WTC11 (cell line): ENCODE data around the gene SPACDR. TPM values are rescaled to one million over a fixed set of nuclear protein-coding genes. Genes with fewer than 3 reads are reported as not detected.
A peak's percentile ranks its signal among the peaks of the same experiment; 100 is the strongest.

ENCODE experiments used
- ATAC-seq: fragments of 200-7000 bp; cut with Tn5 transposase; 2 replicates; pipeline ENCODE4 v1.10.0; 2021; ENCODE audit warnings: mild to moderate bottlenecking, moderate library complexity
- CTCF ChIA-PET: fragments of 300-600 bp; sonication (Branson Sonifier 250); formaldehyde crosslinking; loops from one replicate; lab custom pipeline; 2021; ENCODE audit warnings: antibody characterized with exemption; lab: Charles Lee
- POLR2A ChIA-PET: fragments of 350-600 bp; sonication (Branson Sonifier 250); formaldehyde crosslinking; loops from one replicate; lab custom pipeline; 2021; ENCODE audit warnings: antibody characterized with exemption; lab: Charles Lee
- DNase-seq: peaks from one replicate; pipeline ENCODE4 v3.0.0; 2021; ENCODE audit warnings: low spot score
- H3K27ac Mint-ChIP-seq: 2 replicates; pipeline ENCODE4 v1.8.0; 2021; ENCODE audit warnings: mixed read lengths
- H3K27me3 Mint-ChIP-seq: 2 replicates; pipeline ENCODE4 v1.8.0; 2021; ENCODE audit warnings: low read depth, mild to moderate bottlenecking, moderate library complexity, mixed read lengths
- H3K36me3 Mint-ChIP-seq: 2 replicates; pipeline ENCODE4 v1.8.0; 2021; ENCODE audit warnings: mixed read lengths
- H3K4me1 Mint-ChIP-seq: 2 replicates; pipeline ENCODE4 v1.8.0; 2022; ENCODE audit warnings: mixed read lengths
- H3K4me3 Mint-ChIP-seq: 2 replicates; pipeline ENCODE4 v1.8.0; 2021; ENCODE audit warnings: mild to moderate bottlenecking, moderate library complexity, mixed read lengths
- H3K9me3 Mint-ChIP-seq: 2 replicates; pipeline ENCODE4 v1.8.0; 2021; ENCODE audit warnings: mixed read lengths
- CREB1 ChIP-seq: sonication (generic); formaldehyde crosslinking; IDR thresholded peaks from 2 replicates; pipeline ENCODE4 v1.8.0; 2023; ENCODE audit warnings: mild to moderate bottlenecking, missing genetic modification reagents
- ETV6 ChIP-seq: sonication (generic); formaldehyde crosslinking; IDR thresholded peaks from 2 replicates; pipeline ENCODE4 v1.8.1; 2022; ENCODE audit warnings: mild to moderate bottlenecking, missing genetic modification reagents
- GRHL2 ChIP-seq: fragments of 250-450 bp; sonication (Bioruptor Pico); IDR thresholded peaks from 2 replicates; pipeline ENCODE4 v1.8.0; 2022; ENCODE audit warnings: mild to moderate bottlenecking, moderate library complexity; ENCODE audit not compliant: insufficient replicate concordance, severe bottlenecking
- JUN ChIP-seq: sonication (generic); formaldehyde crosslinking; IDR thresholded peaks from 2 replicates; pipeline ENCODE4 v1.8.0; 2023; ENCODE audit warnings: mild to moderate bottlenecking, missing genetic modification reagents
- NFE2L1 ChIP-seq: sonication (generic); formaldehyde crosslinking; IDR thresholded peaks from 2 replicates; pipeline ENCODE4 v1.8.1; 2023; ENCODE audit warnings: missing genetic modification reagents
- NFYB ChIP-seq: sonication (generic); formaldehyde crosslinking; conservative IDR thresholded peaks from 2 replicates; pipeline ENCODE4 v1.8.0; 2022; ENCODE audit warnings: low read depth, missing genetic modification reagents
- NR1H2 ChIP-seq: sonication (generic); formaldehyde crosslinking; IDR thresholded peaks from 2 replicates; pipeline ENCODE4 v1.9.0; 2021; ENCODE audit warnings: mild to moderate bottlenecking, moderate library complexity, missing genetic modification reagents
- OVOL2 ChIP-seq: fragments of 250-450 bp; sonication (Bioruptor Pico); IDR thresholded peaks from 2 replicates; pipeline ENCODE4 v1.9.0; 2021; ENCODE audit warnings: mild to moderate bottlenecking, borderline replicate concordance
- RORB ChIP-seq: fragments of 250-450 bp; sonication (Bioruptor Pico); IDR thresholded peaks from 2 replicates; pipeline ENCODE4 v1.9.0; 2021; ENCODE audit warnings: mild to moderate bottlenecking
- SMAD3 ChIP-seq: sonication (generic); formaldehyde crosslinking; IDR thresholded peaks from 2 replicates; pipeline ENCODE4 v1.8.0; 2022; ENCODE audit warnings: missing genetic modification reagents, mild to moderate bottlenecking, borderline replicate concordance
- TP53 ChIP-seq: sonication (generic); formaldehyde crosslinking; IDR thresholded peaks from 2 replicates; pipeline ENCODE4 v1.8.1; 2023; ENCODE audit warnings: mild to moderate bottlenecking, missing genetic modification reagents
- ZNF121 ChIP-seq: sonication (generic); formaldehyde crosslinking; IDR thresholded peaks from 2 replicates; pipeline ENCODE4 v1.8.0; 2023; ENCODE audit warnings: missing genetic modification reagents
- ZNF317 ChIP-seq: sonication (generic); formaldehyde crosslinking; IDR thresholded peaks from 2 replicates; pipeline ENCODE4 v1.8.1; 2023; ENCODE audit warnings: low read depth, mild to moderate bottlenecking, moderate library complexity, missing genetic modification reagents, borderline replicate concordance
- total RNA-seq: library from RNA; stranded (reverse); gene quantifications from 3 replicates; pipeline ENCODE4 v1.2.3, GENCODE V29; 2021
- TF ChIP-seq, protein P1 (sequence below): sonication (generic); formaldehyde crosslinking; IDR thresholded peaks from 2 replicates; pipeline ENCODE4 v1.8.1; 2022; ENCODE audit warnings: missing genetic modification reagents, borderline replicate concordance
- TF ChIP-seq, protein P2 (sequence below): sonication (generic); formaldehyde crosslinking; IDR thresholded peaks from 2 replicates; pipeline ENCODE4 v1.8.1; 2023; ENCODE audit warnings: mild to moderate bottlenecking, missing genetic modification reagents
- TF ChIP-seq, protein P3 (sequence below): fragments of 200-600 bp; IDR thresholded peaks from 2 replicates; pipeline ENCODE4 v1.8.0; 2022; ENCODE audit warnings: antibody characterized with exemption

SPACDR gene
- total RNA-seq, 1 experiment from 2014 or later: 0.33 TPM

DNA sequence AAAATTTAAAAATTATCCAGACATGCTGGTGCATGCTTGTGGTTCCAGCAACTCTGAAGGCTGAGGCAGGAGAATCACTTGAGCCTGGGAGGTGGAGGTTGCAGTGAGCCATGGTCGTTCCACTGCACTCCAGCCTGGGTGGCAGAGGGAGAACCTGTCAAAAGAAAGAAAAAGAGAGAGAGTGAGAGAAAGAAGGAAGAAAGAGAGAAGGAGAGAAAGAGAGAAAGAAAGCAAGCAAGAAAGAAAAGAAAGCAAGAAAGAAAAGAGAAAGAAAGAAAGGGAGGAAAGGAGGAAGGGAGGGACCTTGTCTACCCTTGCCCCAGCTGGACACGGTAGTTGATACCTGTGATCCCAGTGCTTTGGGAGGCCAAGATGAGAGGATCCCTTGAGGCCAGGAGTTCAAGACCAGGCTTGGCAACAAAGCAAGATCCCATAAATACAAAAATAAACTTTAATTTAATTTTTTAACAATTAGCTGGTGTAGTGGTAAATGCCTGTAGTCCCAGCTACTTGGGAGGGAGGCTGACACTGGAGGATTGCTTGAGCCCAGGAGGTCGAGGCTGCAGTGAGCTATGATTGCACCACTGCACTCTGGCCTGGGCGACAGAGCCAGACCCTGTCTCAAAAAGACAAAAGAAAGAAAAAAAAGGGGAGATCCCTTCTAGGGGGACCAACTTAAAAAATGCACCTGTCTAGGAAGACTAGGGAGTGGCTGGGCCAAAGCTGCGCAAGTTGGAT, 28.8 kb upstream of the SPACDR start:
- CTCF ChIA-PET: interaction anchor here (0.6 to 3.9 kb wide), 14 partner anchors 10 to 213 kb away, joined by 3 to 21 read pairs (median 4); partner anchors contain the start of genes MEPCE, NYAP1 and POP7
- POLR2A ChIA-PET: no interaction called here
- ATAC-seq (no peak), DNase-seq (no peak)
- Mint-ChIP-seq H3K4me3 (peak overlapping the region; percentile 64), H3K36me3 (no peaks in the 10 kb centered on the region), H3K9me3 (no peaks in the 10 kb centered on the region), H3K27me3 (peaks cover 18% of the 10 kb centered on the region), H3K27ac (no peak overlapping the region), H3K4me1 (peaks cover 22% of the 10 kb centered on the region)
- TF ChIP-seq, protein P1, sequence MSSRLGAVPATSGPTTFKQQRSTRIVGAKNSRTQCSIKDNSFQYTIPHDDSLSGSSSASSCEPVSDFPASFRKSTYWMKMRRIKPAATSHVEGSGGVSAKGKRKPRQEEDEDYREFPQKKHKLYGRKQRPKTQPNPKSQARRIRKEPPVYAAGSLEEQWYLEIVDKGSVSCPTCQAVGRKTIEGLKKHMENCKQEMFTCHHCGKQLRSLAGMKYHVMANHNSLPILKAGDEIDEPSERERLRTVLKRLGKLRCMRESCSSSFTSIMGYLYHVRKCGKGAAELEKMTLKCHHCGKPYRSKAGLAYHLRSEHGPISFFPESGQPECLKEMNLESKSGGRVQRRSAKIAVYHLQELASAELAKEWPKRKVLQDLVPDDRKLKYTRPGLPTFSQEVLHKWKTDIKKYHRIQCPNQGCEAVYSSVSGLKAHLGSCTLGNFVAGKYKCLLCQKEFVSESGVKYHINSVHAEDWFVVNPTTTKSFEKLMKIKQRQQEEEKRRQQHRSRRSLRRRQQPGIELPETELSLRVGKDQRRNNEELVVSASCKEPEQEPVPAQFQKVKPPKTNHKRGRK: 0 out of 2 replicates have a peak, but pooled peaks have one; percentile 46
- peak; percentile 81; the same call in 1 of the 2 replicates for TF ChIP-seq ZNF121 (CRISPR knock-in tag)
- TF ChIP-seq GRHL2: no peak

DNA sequence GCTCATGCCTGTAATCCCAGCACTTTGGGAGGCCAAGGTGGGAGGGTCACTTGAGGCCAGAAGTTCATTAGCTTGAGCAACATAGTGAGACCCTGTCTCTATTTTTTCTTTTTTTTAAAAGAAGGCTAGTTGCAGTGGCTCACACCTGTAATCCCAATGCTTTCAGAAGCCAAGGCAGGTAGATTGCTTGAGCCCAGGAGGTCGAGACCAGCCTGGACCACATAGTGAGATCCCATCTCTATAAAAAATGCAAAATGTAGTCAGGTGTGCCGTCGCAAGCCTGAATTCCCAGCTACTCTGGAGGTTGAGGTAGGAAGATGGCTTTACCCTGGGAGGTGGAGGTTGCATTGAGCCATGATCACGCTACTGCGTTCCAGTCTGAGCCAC, 27.1 kb upstream of the SPACDR start:
- CTCF ChIA-PET: no interaction called here
- TF ChIP-seq ZNF121 (CRISPR knock-in tag) (peak; percentile 47; the same call in 1 of the 2 replicates), ZNF317 (CRISPR knock-in tag) (no peak)
- H3K36me3 Mint-ChIP-seq: no peaks in the 10 kb centered on the region

GRCh38 chr7:100490483-100491191, 26.6 kb upstream of the SPACDR start:
- Mint-ChIP-seq H3K4me3 (no peak overlapping the region), H3K27ac (no peak overlapping the region), H3K4me1 (peaks cover 31% of the 10 kb centered on the region), H3K9me3 (no peaks in the 10 kb centered on the region), H3K27me3 (peaks cover 18% of the 10 kb centered on the region), H3K36me3 (no peaks in the 10 kb centered on the region)
- no peak for TF ChIP-seq JUN (CRISPR knock-in tag)
- TF ChIP-seq GRHL2: no peak
- TF ChIP-seq, protein P2, sequence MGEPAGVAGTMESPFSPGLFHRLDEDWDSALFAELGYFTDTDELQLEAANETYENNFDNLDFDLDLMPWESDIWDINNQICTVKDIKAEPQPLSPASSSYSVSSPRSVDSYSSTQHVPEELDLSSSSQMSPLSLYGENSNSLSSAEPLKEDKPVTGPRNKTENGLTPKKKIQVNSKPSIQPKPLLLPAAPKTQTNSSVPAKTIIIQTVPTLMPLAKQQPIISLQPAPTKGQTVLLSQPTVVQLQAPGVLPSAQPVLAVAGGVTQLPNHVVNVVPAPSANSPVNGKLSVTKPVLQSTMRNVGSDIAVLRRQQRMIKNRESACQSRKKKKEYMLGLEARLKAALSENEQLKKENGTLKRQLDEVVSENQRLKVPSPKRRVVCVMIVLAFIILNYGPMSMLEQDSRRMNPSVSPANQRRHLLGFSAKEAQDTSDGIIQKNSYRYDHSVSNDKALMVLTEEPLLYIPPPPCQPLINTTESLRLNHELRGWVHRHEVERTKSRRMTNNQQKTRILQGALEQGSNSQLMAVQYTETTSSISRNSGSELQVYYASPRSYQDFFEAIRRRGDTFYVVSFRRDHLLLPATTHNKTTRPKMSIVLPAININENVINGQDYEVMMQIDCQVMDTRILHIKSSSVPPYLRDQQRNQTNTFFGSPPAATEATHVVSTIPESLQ (CRISPR knock-in tag): no peak
- TF ChIP-seq NR1H2: no peak
- TF ChIP-seq RORB (CRISPR knock-in tag): no peak
- TF ChIP-seq SMAD3: no peak
- no peak for TF ChIP-seq TP53
- TF ChIP-seq ETV6 (CRISPR knock-in tag): no peak
- TF ChIP-seq ZNF317 (CRISPR knock-in tag): no peak
- TF ChIP-seq, protein P3, sequence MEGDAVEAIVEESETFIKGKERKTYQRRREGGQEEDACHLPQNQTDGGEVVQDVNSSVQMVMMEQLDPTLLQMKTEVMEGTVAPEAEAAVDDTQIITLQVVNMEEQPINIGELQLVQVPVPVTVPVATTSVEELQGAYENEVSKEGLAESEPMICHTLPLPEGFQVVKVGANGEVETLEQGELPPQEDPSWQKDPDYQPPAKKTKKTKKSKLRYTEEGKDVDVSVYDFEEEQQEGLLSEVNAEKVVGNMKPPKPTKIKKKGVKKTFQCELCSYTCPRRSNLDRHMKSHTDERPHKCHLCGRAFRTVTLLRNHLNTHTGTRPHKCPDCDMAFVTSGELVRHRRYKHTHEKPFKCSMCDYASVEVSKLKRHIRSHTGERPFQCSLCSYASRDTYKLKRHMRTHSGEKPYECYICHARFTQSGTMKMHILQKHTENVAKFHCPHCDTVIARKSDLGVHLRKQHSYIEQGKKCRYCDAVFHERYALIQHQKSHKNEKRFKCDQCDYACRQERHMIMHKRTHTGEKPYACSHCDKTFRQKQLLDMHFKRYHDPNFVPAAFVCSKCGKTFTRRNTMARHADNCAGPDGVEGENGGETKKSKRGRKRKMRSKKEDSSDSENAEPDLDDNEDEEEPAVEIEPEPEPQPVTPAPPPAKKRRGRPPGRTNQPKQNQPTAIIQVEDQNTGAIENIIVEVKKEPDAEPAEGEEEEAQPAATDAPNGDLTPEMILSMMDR: no peak
- TF ChIP-seq OVOL2: no peak
- TF ChIP-seq NFYB (CRISPR knock-in tag): no peak
- no peak for TF ChIP-seq NFE2L1
- no peak for TF ChIP-seq CREB1
- ChIA-PET CTCF (interaction anchor here (0.9 to 3.2 kb wide), 18 partner anchors 12 to 587 kb away, joined by 3 to 17 read pairs (median 4); partner anchors contain the start of genes AGFG2, FBXO24, LRCH4 and MOSPD3), POLR2A (interaction anchor here (1.1 to 1.4 kb wide), 2 partner anchors 21 to 52 kb away, joined by 3 read pairs; no protein-coding TSS in a partner anchor)
- no peak for ATAC-seq
- no peak for DNase-seq

More for the DNA sequence above, 27.1 kb upstream of the SPACDR start:
- H3K4me1 Mint-ChIP-seq: peaks cover 26% of the 10 kb centered on the region
- peaks cover 18% of the 10 kb centered on the region for H3K27me3 Mint-ChIP-seq
- ATAC-seq (no peak), DNase-seq (no peak)
- no peak overlapping the region for H3K4me3 Mint-ChIP-seq
- POLR2A ChIA-PET: no interaction called here
- no peak overlapping the region for H3K27ac Mint-ChIP-seq
- H3K9me3 Mint-ChIP-seq: no peaks in the 10 kb centered on the region
